Epithelial cell of esophagus (primary cell): ENCODE results near the gene AMIGO1.

Experiments
- DNase-seq: peaks from one replicate; pipeline ENCODE4 v3.0.0; 2010; ENCODE audit warnings: low read depth
- H3K4me3 ChIP-seq: 2 replicates; pipeline ENCODE4 v1.5.1; 2011; ENCODE audit warnings: mild to moderate bottlenecking, low read length, control low read depth
- TF ChIP-seq, protein P1 (sequence below): IDR thresholded peaks from 2 replicates; pipeline ENCODE4 v1.5.1; 2011; ENCODE audit warnings: low read depth, mild to moderate bottlenecking, low read length, control low read depth, inconsistent platforms; ENCODE audit not compliant: insufficient read depth; ENCODE audit errors: missing control alignments

AMIGO1 gene

DNA sequence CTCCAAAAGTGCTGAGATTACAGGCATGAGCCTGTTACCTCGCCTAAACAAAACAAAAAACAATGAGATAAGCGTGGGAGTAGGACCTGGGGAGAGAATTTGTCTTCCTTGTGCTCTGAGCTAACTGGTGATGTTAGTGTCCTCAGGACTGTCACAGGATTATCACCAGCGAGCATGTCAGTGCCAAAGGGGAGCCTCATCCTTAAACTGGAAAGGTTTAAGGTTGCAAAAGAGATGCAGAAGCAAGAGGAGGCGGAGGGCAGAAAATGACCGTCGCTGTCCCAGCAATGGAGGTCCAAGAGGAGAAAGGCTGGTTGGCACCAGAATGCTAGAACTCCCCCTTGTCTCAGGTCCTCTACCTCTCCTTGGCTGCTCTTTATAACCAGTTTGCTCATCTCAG, 39.3 kb downstream of the AMIGO1 start:
- TF ChIP-seq, protein P1, sequence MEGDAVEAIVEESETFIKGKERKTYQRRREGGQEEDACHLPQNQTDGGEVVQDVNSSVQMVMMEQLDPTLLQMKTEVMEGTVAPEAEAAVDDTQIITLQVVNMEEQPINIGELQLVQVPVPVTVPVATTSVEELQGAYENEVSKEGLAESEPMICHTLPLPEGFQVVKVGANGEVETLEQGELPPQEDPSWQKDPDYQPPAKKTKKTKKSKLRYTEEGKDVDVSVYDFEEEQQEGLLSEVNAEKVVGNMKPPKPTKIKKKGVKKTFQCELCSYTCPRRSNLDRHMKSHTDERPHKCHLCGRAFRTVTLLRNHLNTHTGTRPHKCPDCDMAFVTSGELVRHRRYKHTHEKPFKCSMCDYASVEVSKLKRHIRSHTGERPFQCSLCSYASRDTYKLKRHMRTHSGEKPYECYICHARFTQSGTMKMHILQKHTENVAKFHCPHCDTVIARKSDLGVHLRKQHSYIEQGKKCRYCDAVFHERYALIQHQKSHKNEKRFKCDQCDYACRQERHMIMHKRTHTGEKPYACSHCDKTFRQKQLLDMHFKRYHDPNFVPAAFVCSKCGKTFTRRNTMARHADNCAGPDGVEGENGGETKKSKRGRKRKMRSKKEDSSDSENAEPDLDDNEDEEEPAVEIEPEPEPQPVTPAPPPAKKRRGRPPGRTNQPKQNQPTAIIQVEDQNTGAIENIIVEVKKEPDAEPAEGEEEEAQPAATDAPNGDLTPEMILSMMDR, result no peak
- DNase-seq, result no peak
- no peak overlapping the region for H3K4me3 ChIP-seq

DNA sequence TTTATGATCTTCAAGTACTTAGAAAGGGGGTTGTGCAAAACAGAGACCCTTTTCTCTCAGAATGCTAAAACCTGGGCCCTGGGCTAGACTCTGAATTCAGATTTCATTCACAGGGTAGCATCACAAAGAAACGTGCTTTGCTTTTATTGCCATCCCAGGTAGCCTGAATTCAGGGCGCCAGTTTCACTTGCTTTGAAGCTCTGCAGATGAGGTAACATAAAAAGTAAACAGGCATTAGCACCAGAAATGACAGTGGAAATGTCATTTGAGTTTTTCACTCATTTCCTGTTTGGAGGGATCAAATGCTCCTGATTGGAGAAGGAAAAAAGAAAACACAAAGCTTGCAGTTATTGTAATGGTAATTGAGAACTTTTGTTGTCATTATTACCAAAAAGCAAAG, 40.6 kb downstream of the AMIGO1 start:
- TF ChIP-seq, protein P1, result no peak

DNA sequence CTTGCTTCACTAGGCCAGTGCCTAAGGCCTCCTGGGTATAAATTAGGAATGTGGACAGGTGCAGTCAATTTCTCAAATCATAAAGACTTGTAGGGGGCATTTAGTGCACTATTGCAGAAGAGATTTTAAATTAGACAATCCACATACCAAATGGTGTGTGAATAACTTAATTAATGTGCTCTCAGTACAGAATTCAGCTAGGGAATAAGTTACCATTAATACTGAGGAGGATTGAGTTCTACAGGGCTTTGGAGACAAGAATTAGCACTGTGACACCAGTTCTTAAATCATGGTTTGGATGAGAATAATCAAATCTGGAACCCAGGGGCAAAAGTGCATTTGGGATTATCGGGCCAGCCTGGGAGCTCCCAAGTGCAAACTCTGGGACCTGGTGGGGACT, 41.5 kb downstream of the AMIGO1 start:
- DNase-seq, result no peak
- TF ChIP-seq, protein P1, result no peak
- H3K4me3 ChIP-seq, result no peak overlapping the region

More for the DNA sequence above, 40.6 kb downstream of the AMIGO1 start:
- H3K4me3 ChIP-seq, result no peak overlapping the region
- no peak for DNase-seq

DNA sequence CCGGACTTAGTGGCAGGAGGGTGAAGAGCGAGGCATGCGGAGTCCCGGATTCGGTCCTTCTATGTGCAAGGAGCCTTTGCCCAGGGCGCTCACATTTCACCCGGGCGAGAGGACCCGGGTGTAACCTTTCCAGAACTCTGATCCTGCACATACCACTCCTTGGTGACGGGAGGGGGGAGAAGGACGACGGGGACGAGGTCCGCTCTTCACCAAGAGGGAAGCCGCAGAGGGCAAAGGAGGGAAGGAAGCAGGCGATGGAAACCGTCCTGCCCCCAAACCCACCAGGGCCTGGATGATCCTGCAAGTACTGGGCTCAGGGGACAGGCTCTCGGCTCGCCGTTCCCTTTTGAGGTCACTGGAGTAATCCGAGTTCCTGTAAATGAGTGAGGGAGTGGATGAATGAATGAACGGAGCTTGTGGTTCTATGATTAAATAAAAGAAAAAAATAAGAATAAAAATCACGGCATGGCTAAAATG, 42.2 kb downstream of the AMIGO1 start:
- H3K4me3 ChIP-seq, result no peak overlapping the region
- TF ChIP-seq, protein P1, result no peak
- DNase-seq, result no peak

DNA sequence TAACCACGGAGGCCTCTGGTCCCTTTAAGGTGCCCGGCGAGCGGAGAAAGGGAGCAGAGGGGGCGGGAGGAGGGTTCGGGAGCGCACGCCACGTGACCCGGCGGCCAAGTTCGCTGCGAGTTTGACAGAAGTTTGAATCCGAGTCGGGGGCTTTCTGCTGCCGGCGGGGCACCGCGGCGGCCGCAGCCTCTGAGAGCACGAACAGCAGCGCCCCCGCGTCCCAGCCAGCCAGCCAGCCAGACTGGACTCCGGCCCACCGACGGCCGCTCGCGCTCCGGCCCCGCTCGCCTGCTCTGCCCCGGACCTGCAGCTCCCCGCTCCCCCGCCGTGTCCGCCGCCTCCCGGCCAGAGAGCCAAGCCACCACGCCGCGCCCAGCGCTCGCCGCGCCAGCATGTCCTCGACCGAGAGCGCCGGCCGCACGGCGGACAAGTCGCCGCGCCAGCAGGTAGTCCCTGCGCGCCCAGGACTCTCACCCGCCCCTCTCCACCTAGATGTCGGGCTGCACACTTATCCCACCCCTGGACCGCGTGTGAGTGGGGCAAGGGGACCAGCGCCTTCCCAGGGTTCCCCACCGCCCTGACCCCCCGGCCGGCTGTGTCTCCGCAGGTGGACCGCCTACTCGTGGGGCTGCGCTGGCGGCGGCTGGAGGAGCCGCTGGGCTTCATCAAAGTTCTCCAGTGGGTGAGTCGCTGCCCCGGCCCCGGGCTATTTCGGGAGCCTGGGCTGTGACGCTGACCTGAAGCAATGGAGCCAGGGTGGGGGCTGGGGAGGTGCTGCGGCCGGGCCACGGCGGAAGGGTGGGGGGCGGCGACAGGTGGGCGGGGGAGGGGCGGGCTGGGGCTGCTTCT, 42.9 kb downstream of the AMIGO1 start, which contains the start of gene SYPL2:
Gene SYPL2 (plus strand): TSS at position 95 of the 849 bp plus-strand sequence. CDS start 298 bp downstream, at position 393.
- TF ChIP-seq, protein P1, result no peak
- peak within 1 kb of the TSS; percentile 32 for H3K4me3 ChIP-seq
- no peak for DNase-seq

DNA sequence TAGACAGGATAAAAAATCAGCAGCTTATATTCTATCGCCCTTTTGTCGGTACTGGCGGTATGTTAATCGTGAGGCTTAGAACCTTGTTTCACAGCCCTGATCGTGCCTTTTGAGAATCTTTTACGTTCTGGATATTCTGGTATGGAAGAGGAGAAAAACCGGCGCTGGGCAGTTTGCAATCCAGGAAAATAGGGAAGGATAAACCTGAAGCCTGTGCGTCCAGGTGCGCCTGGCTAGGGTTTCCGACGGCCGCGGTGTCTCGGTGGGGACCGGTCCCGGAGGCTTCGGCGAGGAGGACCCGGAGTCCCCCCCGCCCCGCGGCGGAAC, 43.4 kb downstream of the AMIGO1 start:
- no peak for DNase-seq
- H3K4me3 ChIP-seq, result peak overlapping the region; percentile 32
- TF ChIP-seq, protein P1, result no peak
